NCI-H128 (cell line): ENCODE measurements around the gene SUMO3.

Experiments
- DNase-seq: peaks from one replicate; lab custom pipeline; 2025; ENCODE audit not compliant: unreplicated experiment; lab: John Stamatoyannopoulos, UW

SUMO3 gene

DNA sequence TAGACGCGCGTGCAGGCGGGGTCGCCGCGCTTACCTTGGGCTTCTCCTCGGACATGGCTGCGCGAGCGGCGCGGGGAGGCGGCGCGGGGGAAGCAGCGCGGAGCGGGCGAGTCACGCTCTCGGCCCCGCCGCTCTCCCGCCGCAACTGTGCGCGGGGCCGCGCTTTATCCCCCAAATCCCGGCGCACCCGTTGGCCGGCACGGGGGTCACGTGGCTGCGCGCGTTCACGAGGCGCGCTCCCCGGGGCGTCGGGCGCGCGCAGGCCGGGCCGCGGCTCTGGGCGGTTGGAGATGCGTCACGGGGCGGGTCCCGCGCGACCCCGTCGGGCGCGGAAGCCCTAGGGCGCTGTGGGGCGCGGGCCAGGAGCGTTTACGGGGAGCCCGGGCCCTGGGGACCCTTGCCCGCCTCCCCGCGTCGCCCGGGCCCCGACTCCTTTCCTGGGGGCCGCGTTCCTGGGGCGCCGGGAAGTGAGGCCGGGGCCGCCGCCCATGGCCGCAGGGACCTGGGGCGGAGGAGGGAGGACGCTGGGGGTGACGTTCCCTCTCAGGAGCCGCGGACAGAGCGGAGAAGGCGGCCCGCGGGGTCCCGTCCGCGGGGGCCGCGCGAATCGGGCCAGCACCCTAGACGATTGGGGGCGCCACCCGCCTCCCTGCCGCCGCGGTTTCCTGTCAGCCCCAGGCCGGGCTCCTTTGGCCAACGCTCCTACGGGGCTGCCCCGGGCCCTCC, at the start of gene SUMO3:
TSS of gene SUMO3 (minus strand) at position 149 of the 726 bp plus-strand sequence. CDS start at position 55, 94 bp downstream.
- peak; percentile 62 for DNase-seq

- DNase-seq = no peak
Measured at GRCh38 chr21:44867464-44867863, 49.6 kb upstream of the SUMO3 start.

DNA sequence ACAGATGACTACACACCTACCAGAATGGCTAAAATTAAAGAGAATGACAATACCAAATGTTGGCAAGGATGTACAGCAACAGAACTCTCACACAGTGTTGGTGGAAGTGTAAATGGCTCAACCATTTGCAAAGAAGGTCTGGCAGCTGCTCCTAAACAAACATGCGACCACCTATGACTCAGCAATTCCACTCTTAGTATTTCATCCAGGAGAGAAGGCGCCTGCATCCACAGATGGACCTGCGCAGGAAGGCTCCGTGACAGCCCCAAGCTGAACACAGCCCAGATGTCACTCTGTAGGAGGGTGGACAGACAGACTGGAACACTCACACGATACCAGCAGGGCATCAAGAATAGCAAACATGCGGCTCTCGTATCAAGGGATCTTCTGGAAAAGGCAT, 48.9 kb upstream of the SUMO3 start:
- DNase-seq = no peak

DNA sequence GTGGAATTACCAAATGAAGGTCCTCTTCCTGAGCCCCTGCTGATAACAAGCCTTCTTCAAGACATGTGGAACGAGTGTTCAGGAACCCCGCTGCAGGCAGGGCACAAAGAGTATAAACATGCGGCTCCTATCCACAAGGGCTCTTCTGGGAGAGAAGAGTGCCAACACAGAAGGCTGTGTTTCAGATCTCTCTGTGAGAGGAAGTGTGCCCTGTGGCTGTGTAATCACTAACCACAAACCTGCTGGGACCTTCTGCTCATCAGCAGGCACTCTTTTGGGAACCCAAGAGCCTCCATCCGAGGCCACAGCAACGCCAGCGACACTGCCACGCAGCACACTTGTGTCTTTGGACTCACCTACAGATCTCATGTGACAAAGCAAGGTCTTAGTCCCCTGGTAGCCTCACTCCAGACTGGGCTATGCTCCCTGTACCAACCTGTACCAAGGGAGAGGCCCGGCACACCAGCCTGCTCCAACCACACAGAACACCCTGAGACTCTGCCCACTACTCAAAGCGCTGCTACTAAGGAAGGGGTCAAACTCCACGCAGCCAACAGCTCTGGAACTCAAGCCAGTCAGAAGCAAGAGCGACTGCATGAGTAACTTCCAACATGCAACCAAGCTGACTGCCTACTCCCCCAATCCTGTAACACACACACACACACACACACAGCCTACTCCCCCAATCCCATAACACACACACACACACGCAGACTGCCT, 47.9 kb upstream of the SUMO3 start:
- no peak for DNase-seq

- DNase-seq = no peak
Measured at GRCh38 chr21:44862869-44863685, 45.2 kb upstream of the SUMO3 start.

GRCh38 chr21:44858791-44859190, 40.9 kb upstream of the SUMO3 start:
- DNase-seq = no peak

DNA sequence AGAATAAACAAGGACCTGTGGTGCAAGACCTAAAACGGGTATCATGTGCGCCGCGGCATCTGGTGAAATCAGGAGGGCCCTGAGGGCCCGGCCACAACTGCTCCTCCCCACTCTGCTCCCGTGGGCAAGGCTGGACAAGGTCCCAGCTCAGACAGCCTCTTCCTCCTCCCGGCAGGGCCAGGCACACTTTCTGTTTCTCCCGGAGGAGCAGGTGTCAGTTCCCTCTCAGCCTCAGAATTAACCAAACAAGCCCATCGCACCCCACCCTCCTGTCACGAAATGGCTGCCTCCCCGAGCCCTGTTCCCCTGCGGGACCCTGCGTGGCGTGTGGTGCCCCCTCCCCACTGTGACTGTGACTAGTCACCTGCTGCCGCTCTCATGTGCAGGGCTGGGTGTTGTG, 40.4 kb upstream of the SUMO3 start:
- DNase-seq = no peak

DNA sequence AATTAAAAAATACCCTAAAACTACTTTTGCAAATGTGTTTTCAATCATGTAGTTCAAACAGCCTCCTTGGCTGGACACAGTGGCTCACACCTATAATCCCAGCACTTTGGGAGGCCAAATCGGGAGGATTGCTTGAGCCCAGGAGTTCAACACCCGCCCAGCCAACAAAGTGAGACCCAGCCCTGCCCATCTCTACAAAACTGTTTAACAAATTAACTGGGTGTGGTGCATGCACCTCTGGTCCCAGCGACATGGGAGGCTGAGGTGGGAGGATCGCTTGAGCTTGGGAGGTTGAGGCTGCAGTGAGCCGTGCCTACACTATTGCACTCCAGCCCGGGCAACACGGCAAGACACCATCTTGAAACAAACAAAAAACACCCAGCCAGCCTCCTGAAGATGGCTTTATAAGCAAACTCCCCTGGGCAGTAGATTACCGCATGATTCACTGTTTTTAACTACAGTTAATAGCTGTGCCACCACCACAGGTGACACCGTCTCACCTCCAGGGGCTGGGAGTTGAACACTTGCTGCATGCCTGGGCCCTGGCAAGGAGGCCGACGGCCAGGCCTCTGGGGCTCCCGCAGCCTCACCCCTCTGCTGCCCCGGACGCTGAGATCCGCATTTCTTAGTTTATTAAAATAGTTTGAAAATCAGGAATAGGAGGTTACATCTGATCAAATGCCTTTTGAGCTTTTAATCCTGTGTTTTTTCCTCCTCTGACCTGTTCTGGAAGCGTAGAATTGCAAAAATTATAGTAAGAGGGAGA, 39.4 kb upstream of the SUMO3 start:
- DNase-seq = no peak

GRCh38 chr21:44856131-44856530, 38.3 kb upstream of the SUMO3 start:
- no peak for DNase-seq

GRCh38 chr21:44855572-44855971, 37.7 kb upstream of the SUMO3 start:
- DNase-seq = no peak

DNA sequence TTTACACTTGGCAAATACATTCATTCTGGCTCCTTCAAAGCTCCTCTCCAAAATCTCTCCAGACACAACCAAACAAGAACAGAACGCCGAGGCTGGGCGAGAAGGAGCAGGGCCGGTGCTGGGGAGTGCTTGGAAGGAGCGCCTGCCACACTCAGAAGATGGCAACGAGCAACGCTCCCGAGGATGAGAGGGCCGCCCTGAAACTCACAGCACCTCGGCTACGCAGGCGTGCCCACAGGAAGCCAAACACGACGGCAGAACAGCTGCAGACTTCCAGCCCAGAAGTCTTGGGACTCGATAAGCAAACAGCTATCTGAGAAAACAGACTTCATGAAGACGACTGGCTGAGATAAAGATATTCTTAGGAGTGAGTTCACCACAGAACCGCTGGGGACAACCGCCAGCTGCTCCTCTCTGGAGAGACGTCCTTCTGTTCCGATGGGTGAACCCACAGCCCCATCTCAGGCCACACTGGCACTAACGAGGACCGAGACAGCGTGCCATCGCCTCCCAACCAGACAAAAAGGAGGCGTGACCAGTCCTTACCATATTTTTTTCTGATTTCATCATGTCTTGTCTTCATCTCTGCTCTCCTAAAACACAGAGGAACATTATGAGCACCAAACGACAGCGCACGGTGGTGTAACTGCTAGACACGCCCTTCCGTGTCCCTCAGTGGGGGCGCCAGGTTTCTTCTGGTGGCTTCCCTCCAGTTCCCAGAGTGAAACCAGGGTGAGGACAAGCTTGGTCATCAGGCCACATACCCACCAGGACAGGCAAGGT, 37.0 kb upstream of the SUMO3 start:
- no peak for DNase-seq

- DNase-seq = no peak
Measured at GRCh38 chr21:44854391-44854663, 36.5 kb upstream of the SUMO3 start.

GRCh38 chr21:44853601-44854390, 35.9 kb upstream of the SUMO3 start:
- no peak for DNase-seq

GRCh38 chr21:44850905-44851657, 33.2 kb upstream of the SUMO3 start:
- DNase-seq = no peak

GRCh38 chr21:44850208-44850800, 32.4 kb upstream of the SUMO3 start:
- no peak for DNase-seq

- no peak for DNase-seq
Measured at GRCh38 chr21:44849616-44850130, 31.8 kb upstream of the SUMO3 start.

- DNase-seq = no peak
Measured at GRCh38 chr21:44848821-44849521, 31.1 kb upstream of the SUMO3 start.
